Caco-2 (cell line): Measurements from ENCODE around the gene RNF151. TPM values are rescaled to one million over a fixed set of nuclear protein-coding genes. Genes with fewer than 3 reads are reported as not detected.
"Not testable (repeated sequence)": the region's sequence is repeated elsewhere in the genome, so short reads cannot be mapped to it uniquely, and the experiment has no call there.

Experiments used
- BruUV-seq: library from RNA; stranded (reverse); fragments of 400-500 nt; replicated peaks from 2 replicates; lab custom pipeline; 2021; lab: Mats Ljungman, UMichigan
- CTCF ChIA-PET: fragments of 300-600 bp; sonication (Branson Sonifier 250); formaldehyde crosslinking; loops from one replicate; lab custom pipeline; 2022; ENCODE audit warnings: antibody characterized with exemption; lab: Charles Lee
- POLR2A ChIA-PET: fragments of 300-600 bp; sonication (Branson Sonifier 250); formaldehyde crosslinking; loops from one replicate; lab custom pipeline; 2022; ENCODE audit warnings: antibody characterized with exemption; lab: Charles Lee
- DNase-seq, 2 experiments: peaks; one replicate each; pipeline versions ENCODE4 v3.0.0 to v3.0.0-alpha.2; 2020 to 2022
- H3K27me3 ChIP-seq: replicated peaks from 2 replicates; pipeline ENCODE4 v1.6.0; 2011; ENCODE audit warnings: low read length; ENCODE audit not compliant: control insufficient read depth, insufficient read depth
- H3K36me3 ChIP-seq: 2 replicates; pipeline ENCODE4 v1.5.1; 2011; ENCODE audit warnings: low read length; ENCODE audit not compliant: control insufficient read depth, insufficient read depth
- H3K4me1 ChIP-seq: fragments of 250-450 bp; sonication (Bioruptor Pico); 2 replicates; pipeline ENCODE4 v1.5.1; 2020; ENCODE audit warnings: mild to moderate bottlenecking
- H3K4me3 ChIP-seq: 2 replicates; pipeline ENCODE4 v1.5.1; 2011; ENCODE audit warnings: low read depth, mild to moderate bottlenecking, control low read depth, low read length
- H3K9me3 ChIP-seq: fragments of 250-450 bp; sonication (Bioruptor Pico); 2 replicates; pipeline ENCODE4 v1.5.1; 2020; ENCODE audit warnings: mild to moderate bottlenecking, moderate library complexity
- H3K27ac Mint-ChIP-seq: one replicate; pipeline ENCODE4 v1.8.0; 2022; ENCODE audit warnings: mixed read lengths; ENCODE audit not compliant: unreplicated experiment
- H3K27me3 Mint-ChIP-seq: one replicate; pipeline ENCODE4 v1.8.0; 2022; ENCODE audit warnings: mixed read lengths; ENCODE audit not compliant: insufficient read depth, unreplicated experiment
- H3K36me3 Mint-ChIP-seq: one replicate; pipeline ENCODE4 v1.8.0; 2022; ENCODE audit warnings: mild to moderate bottlenecking, mixed read lengths; ENCODE audit not compliant: insufficient read depth, unreplicated experiment
- H3K4me1 Mint-ChIP-seq: one replicate; pipeline ENCODE4 v1.8.0; 2022; ENCODE audit warnings: low read depth, mixed read lengths; ENCODE audit not compliant: unreplicated experiment
- H3K4me3 Mint-ChIP-seq: one replicate; pipeline ENCODE4 v1.8.0; 2022; ENCODE audit warnings: mild to moderate bottlenecking, moderate library complexity, mixed read lengths; ENCODE audit not compliant: unreplicated experiment
- H3K9me3 Mint-ChIP-seq: one replicate; pipeline ENCODE4 v1.8.0; 2022; ENCODE audit warnings: mixed read lengths; ENCODE audit not compliant: unreplicated experiment
- intact Hi-C: fragments of 100-400 bp; cut with micrococcal nuclease; formaldehyde crosslinking; loops from one replicate; pipeline ENCODE4 v1.10.0; 2022; ENCODE audit not compliant: unreplicated experiment
- total RNA-seq: library from RNA; stranded (reverse); gene quantifications from 2 replicates; pipeline ENCODE4 v1.2.3, GENCODE V29; 2022
- TF ChIP-seq, protein P1 (sequence below), 2 experiments: fragments of 200-600 bp in 1 of 2; IDR thresholded peaks; 1 replicate in 1 of 2; 2 replicates in 1 of 2; pipeline versions ENCODE4 v1.5.1 to v1.8.0; 2011 to 2022; ENCODE audit warnings: antibody characterized with exemption in 1 of 2, control low read depth in 1 of 2, inconsistent platforms in 1 of 2, low read depth in 1 of 2, low read length in 1 of 2, mild to moderate bottlenecking in 1 of 2, moderate library complexity in 1 of 2; ENCODE audit not compliant: insufficient read depth in 1 of 2, severe bottlenecking in 1 of 2, unreplicated experiment in 1 of 2

The RNF151 gene
- total RNA-seq, 1 experiment from 2014 or later, result not detected

DNA sequence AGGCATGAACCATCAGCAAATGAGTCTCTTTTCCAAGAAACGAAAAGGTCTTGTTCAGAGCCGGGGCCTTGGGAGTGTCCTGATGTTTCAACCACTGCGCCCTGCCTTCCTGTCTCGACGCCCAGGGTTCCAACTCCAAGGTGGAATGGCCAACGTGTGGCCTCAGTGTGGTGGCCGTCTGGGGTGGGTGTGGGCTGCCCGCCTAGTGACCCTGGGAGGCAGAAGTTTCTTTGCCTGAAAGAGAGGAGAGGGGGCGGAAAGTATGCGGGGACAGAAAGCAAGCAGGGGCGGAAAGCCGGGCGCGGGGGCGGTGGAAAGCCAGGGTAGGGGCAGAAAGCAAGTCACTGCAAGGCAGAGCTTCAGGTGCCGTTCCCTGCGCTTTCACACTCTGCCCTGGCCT is 27.7 kb upstream of the RNF151 start:
- no peak overlapping the region for H3K4me3 Mint-ChIP-seq
- no peak overlapping the region for H3K27ac Mint-ChIP-seq
- no peaks in the 10 kb centered on the region for H3K4me1 Mint-ChIP-seq
- ChIA-PET POLR2A (no interaction called here), CTCF (no interaction called here)
- no peaks in the 10 kb centered on the region for H3K9me3 Mint-ChIP-seq
- H3K36me3 ChIP-seq, result no peaks in the 10 kb centered on the region; the same call in none of the 2 replicates
- TF ChIP-seq, protein P1, sequence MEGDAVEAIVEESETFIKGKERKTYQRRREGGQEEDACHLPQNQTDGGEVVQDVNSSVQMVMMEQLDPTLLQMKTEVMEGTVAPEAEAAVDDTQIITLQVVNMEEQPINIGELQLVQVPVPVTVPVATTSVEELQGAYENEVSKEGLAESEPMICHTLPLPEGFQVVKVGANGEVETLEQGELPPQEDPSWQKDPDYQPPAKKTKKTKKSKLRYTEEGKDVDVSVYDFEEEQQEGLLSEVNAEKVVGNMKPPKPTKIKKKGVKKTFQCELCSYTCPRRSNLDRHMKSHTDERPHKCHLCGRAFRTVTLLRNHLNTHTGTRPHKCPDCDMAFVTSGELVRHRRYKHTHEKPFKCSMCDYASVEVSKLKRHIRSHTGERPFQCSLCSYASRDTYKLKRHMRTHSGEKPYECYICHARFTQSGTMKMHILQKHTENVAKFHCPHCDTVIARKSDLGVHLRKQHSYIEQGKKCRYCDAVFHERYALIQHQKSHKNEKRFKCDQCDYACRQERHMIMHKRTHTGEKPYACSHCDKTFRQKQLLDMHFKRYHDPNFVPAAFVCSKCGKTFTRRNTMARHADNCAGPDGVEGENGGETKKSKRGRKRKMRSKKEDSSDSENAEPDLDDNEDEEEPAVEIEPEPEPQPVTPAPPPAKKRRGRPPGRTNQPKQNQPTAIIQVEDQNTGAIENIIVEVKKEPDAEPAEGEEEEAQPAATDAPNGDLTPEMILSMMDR (IDR thresholded peaks at IDR 0.05; ENCODE audit: insufficient read depth in 1 of 2, low read depth in 1 of 2, low read length in 1 of 2, severe bottlenecking in 1 of 2, unreplicated experiment in 1 of 2), result no peak
- DNase-seq, result no peak
- H3K27me3 ChIP-seq, result no peaks in the 10 kb centered on the region
- no peaks in the 10 kb centered on the region for H3K9me3 ChIP-seq
- H3K4me3 ChIP-seq, result no peak overlapping the region
- BruUV-seq, result no TSS peak
- H3K4me1 ChIP-seq, result peaks cover 28% of the 10 kb centered on the region
- H3K27me3 Mint-ChIP-seq, result no peaks in the 10 kb centered on the region
- peaks cover 34% of the 10 kb centered on the region for H3K36me3 Mint-ChIP-seq
- intact Hi-C loops, result no loop called here

DNA sequence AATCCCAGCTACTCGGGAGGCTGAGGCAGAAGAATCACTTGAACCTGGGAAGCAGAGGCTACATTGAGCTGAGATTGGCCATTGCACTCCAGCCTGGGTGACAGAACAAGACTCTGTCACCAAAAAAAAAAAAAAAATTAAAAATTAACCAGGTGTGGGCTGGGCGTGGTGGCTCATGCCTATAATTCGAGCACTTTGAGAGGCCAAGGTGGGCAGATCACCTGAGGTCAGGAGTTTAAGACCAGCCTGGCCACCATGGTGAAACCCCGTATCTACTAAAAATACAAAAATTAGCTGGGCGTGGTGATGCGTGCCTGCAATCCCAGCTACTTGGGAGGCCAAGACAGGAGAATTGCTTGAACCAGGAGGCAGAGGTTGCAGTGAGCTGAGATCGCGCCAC is 26.8 kb upstream of the RNF151 start:
- POLR2A ChIA-PET, result interaction anchor here (0.7 to 1.6 kb wide), 2 partner anchors 25 to 216 kb away, joined by 3 to 29 read pairs; partner anchors contain the start of genes RPS2 and TRAF7
- Mint-ChIP-seq H3K36me3 (peaks cover 34% of the 10 kb centered on the region), H3K4me3 (peak overlapping the region; percentile 87)
- H3K36me3 ChIP-seq, H3K27me3 ChIP-seq, H3K27ac Mint-ChIP-seq, H3K4me3 ChIP-seq, H3K4me1 Mint-ChIP-seq, DNase-seq, H3K9me3 ChIP-seq, H3K9me3 Mint-ChIP-seq, H3K27me3 Mint-ChIP-seq, intact Hi-C loops: not testable (repeated sequence)
- peaks cover 28% of the 10 kb centered on the region for H3K4me1 ChIP-seq
- CTCF ChIA-PET, result interaction anchor here (0.6 to 2.0 kb wide), 3 partner anchors 11 to 157 kb away, joined by 3 to 9 read pairs (median 4); partner anchors contain the start of gene NUBP2
- TSS peak; percentile 11 for BruUV-seq

DNA sequence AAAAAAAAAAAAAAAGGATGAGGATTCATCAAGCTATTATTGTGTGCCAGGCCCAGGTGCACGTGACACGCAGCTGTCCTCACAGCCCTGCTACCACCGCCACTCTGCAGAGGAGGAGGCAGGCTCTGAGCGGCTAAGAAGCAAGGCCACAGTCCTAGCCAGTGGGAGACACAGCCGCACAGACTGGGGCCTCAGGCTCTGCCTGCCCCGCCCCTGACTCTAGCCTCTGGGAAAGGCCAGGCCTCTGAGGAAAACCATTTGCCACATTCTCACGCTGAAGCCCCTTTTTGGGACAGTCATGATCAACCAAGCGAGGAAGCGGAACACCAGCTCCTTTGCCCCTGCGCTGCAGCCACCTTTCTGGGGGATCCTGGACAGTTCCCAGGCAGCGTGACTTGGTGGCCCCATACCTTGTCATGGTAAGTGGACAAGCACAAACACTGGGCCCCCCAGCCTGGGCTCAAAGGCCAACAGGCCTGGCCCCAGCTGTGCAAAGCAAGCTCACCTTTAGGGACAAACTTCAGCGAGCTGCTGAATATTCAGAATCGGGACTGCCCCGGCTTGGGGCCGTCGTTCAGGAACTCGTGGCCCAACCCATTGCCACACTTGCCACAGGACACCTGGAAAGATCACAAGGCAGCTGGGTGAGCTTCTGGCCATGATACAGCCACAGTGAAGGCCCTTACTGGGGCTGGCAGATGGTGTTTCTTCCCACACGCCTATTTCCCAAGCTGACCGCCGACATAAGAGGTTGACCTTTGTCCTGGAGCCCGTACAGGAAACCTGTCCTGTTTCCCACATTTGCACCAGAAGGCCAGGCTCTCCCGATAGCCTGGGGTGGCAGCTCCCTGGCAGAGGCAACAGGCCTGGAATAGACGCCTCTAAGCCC is 26.1 kb upstream of the RNF151 start:
- TF ChIP-seq, protein P1 (IDR thresholded peaks at IDR 0.05; ENCODE audit: insufficient read depth in 1 of 2, low read depth in 1 of 2, low read length in 1 of 2, severe bottlenecking in 1 of 2, unreplicated experiment in 1 of 2), result no peak
- Mint-ChIP-seq H3K27ac (peak overlapping the region; percentile 61), H3K36me3 (peaks cover 34% of the 10 kb centered on the region), H3K9me3 (no peaks in the 10 kb centered on the region), H3K4me3 (peak overlapping the region; percentile 87), H3K4me1 (no peaks in the 10 kb centered on the region), H3K27me3 (no peaks in the 10 kb centered on the region)
- peak overlapping the region; percentile 24 for H3K4me3 ChIP-seq
- intact Hi-C loops, result no loop called here
- peaks cover 28% of the 10 kb centered on the region for H3K4me1 ChIP-seq
- DNase-seq, result peak; percentile 51 to 76
- CTCF ChIA-PET, result interaction anchor here (0.6 to 2.0 kb wide), 7 partner anchors 8 to 375 kb away, joined by 3 to 9 read pairs (median 3); partner anchors contain the start of genes GFER and NUBP2
- H3K27me3 ChIP-seq, result no peaks in the 10 kb centered on the region
- no peaks in the 10 kb centered on the region; the same call in none of the 2 replicates for H3K36me3 ChIP-seq
- BruUV-seq, result no TSS peak
- POLR2A ChIA-PET, result interaction anchor here (0.7 to 1.6 kb wide), 4 partner anchors 20 to 215 kb away, joined by 3 to 29 read pairs (median 4); partner anchors contain the start of genes RPS2 and TRAF7
- no peaks in the 10 kb centered on the region for H3K9me3 ChIP-seq
